CD14-positive monocyte (primary cell): ENCODE measurements around the gene STRIP1. TPM values are rescaled to one million over a fixed set of nuclear protein-coding genes. Genes with fewer than 3 reads are reported as not detected.

Source experiments
- DNase-seq, 3 donors: peaks; one replicate each; pipeline ENCODE4 v3.0.0-alpha.2; 2011 to 2022
- H2AFZ ChIP-seq: 2 replicates; pipeline ENCODE4 v1.6.0; 2012; ENCODE audit warnings: mild to moderate bottlenecking, low read depth, low read length, inconsistent platforms; ENCODE audit not compliant: insufficient read depth, poor library complexity, severe bottlenecking
- H3K27ac ChIP-seq, 2 donors: 1 replicate in 1 of 2; 2 replicates in 1 of 2; pipeline ENCODE4 v1.5.1; 2012 to 2013; ENCODE audit warnings: low read length in 2 of 2, control low read depth in 1 of 2, inconsistent platforms in 1 of 2, low read depth in 1 of 2, mild to moderate bottlenecking in 1 of 2
- H3K27me3 ChIP-seq, 2 donors: one replicate each; pipeline versions ENCODE4 v1.6.0 to v1.6.1; 2011 to 2013; ENCODE audit warnings: low read length in 2 of 2; ENCODE audit not compliant: control insufficient read depth in 2 of 2, insufficient read depth in 2 of 2
- H3K36me3 ChIP-seq, 2 donors: replicated peaks in 1 of 2; 1 replicate in 1 of 2; 2 replicates in 1 of 2; pipeline versions ENCODE4 v1.5.1 to v1.6.1; 2012 to 2013; ENCODE audit warnings: low read length in 2 of 2, control low read depth in 1 of 2, inconsistent platforms in 1 of 2, mild to moderate bottlenecking in 1 of 2; ENCODE audit not compliant: insufficient read depth in 2 of 2, control insufficient read depth in 1 of 2
- H3K4me1 ChIP-seq, 2 donors: 1 replicate in 1 of 2; 2 replicates in 1 of 2; pipeline versions ENCODE4 v1.5.1 to v1.6.1; 2012 to 2013; ENCODE audit warnings: low read length in 2 of 2, control low read depth in 1 of 2, inconsistent platforms in 1 of 2, mild to moderate bottlenecking in 1 of 2, moderate library complexity in 1 of 2; ENCODE audit not compliant: insufficient read depth in 2 of 2, control insufficient read depth in 1 of 2
- H3K4me2 ChIP-seq: replicated peaks from 2 replicates; pipeline ENCODE3; 2012; ENCODE audit warnings: low read length, moderate library complexity, mild to moderate bottlenecking; ENCODE audit not compliant: poor library complexity, severe bottlenecking; ENCODE audit errors: extremely low read depth
- H3K4me3 ChIP-seq, 3 experiments: fragments of 200-600 bp in 1 of 3; sonication (generic) in 1 of 3; replicated peaks in 1 of 3; 1 replicate in 2 of 3; 2 replicates in 1 of 3; pipeline ENCODE4 v1.5.1; 2011 to 2013; ENCODE audit warnings: low read length in 3 of 3, mild to moderate bottlenecking in 3 of 3, control low read depth in 2 of 3, low read depth in 2 of 3, inconsistent platforms in 1 of 3, moderate library complexity in 1 of 3
- H3K79me2 ChIP-seq: 2 replicates; pipeline ENCODE4 v1.6.0; 2012; ENCODE audit warnings: mild to moderate bottlenecking, control low read depth, inconsistent platforms, low read length, moderate library complexity; ENCODE audit not compliant: insufficient read depth
- H3K9ac ChIP-seq: 2 replicates; pipeline ENCODE4 v1.6.0; 2017; ENCODE audit warnings: low read length, mild to moderate bottlenecking; ENCODE audit not compliant: insufficient read depth, poor library complexity, severe bottlenecking
- H3K9me3 ChIP-seq, 2 donors: replicated peaks in 1 of 2; 1 replicate in 1 of 2; 2 replicates in 1 of 2; pipeline versions ENCODE4 v1.5.1 to v1.6.1; 2012 to 2013; ENCODE audit warnings: low read length in 2 of 2, control low read depth in 1 of 2; ENCODE audit not compliant: control insufficient read depth in 1 of 2, insufficient read depth in 1 of 2
- H4K20me1 ChIP-seq: 2 replicates; pipeline ENCODE4 v1.6.0; 2012; ENCODE audit warnings: mild to moderate bottlenecking, low read length, control low read depth, moderate library complexity; ENCODE audit not compliant: insufficient read depth
- H3K27ac Mint-ChIP-seq, 7 donors: one replicate each; pipeline ENCODE4 v1.8.0; 2020; ENCODE audit warnings: mild to moderate bottlenecking in 7 of 7, mixed read lengths in 7 of 7, moderate library complexity in 6 of 7, inconsistent platforms in 2 of 7
- H3K27me3 Mint-ChIP-seq, 3 donors: one replicate each; pipeline ENCODE4 v1.8.0; 2021 to 2022; ENCODE audit warnings: low read depth in 3 of 3, mild to moderate bottlenecking in 3 of 3, mixed read lengths in 3 of 3, moderate library complexity in 3 of 3, inconsistent platforms in 1 of 3
- H3K36me3 Mint-ChIP-seq, 2 donors: one replicate each; pipeline ENCODE4 v1.8.0; 2020; ENCODE audit warnings: mixed read lengths in 2 of 2, inconsistent platforms in 1 of 2, mild to moderate bottlenecking in 1 of 2
- H3K4me1 Mint-ChIP-seq: one replicate; pipeline ENCODE4 v1.8.0; 2020; ENCODE audit warnings: mild to moderate bottlenecking, mixed read lengths
- H3K4me3 Mint-ChIP-seq, 2 donors: one replicate each; pipeline ENCODE4 v1.8.0; 2020; ENCODE audit warnings: mild to moderate bottlenecking in 2 of 2, mixed read lengths in 2 of 2, moderate library complexity in 1 of 2
- H3K9me3 Mint-ChIP-seq, 7 donors: one replicate each; pipeline ENCODE4 v1.8.0; 2020 to 2022; ENCODE audit warnings: mixed read lengths in 7 of 7, mild to moderate bottlenecking in 6 of 7, moderate library complexity in 6 of 7, inconsistent platforms in 2 of 7
- WGBS: methylation state at CpG from one replicate; pipeline ENCODE4 v1.1.5; 2013; ENCODE audit warnings: missing lambda C conversion rate; ENCODE audit not compliant: insufficient coverage; 5-methylcytosine and 5-hydroxymethylcytosine counted together
- intact Hi-C, 2 donors: fragments of 100-400 bp; cut with micrococcal nuclease; formaldehyde crosslinking; loops; one replicate each; pipeline versions ENCODE4 v1.15.0 to v1.15.1; 2023
- polyA plus RNA-seq, 3 donors: library from polyadenylated mRNA; depleted of rRNA in 1 of 3; unstranded in 2 of 3; stranded (reverse) in 1 of 3; fragments of 300-500 nt in 2 of 3; fragments of >200 nt in 1 of 3; fragmentation: Illumina TruSeq in 2 of 3; gene quantifications; 1 replicate in 2 of 3; 2 replicates in 1 of 3; pipeline ENCODE4 v1.2.3, GENCODE V29; 2012 to 2021
- TF ChIP-seq, protein P1 (sequence below): fragments of 200-600 bp; IDR thresholded peaks from one replicate; pipeline ENCODE4 v1.8.0; 2022; ENCODE audit warnings: antibody characterized with exemption, mild to moderate bottlenecking

Gene STRIP1
- polyA plus RNA-seq, 3 donors: 8.9 to 33.6 (median 11.0) TPM

DNA sequence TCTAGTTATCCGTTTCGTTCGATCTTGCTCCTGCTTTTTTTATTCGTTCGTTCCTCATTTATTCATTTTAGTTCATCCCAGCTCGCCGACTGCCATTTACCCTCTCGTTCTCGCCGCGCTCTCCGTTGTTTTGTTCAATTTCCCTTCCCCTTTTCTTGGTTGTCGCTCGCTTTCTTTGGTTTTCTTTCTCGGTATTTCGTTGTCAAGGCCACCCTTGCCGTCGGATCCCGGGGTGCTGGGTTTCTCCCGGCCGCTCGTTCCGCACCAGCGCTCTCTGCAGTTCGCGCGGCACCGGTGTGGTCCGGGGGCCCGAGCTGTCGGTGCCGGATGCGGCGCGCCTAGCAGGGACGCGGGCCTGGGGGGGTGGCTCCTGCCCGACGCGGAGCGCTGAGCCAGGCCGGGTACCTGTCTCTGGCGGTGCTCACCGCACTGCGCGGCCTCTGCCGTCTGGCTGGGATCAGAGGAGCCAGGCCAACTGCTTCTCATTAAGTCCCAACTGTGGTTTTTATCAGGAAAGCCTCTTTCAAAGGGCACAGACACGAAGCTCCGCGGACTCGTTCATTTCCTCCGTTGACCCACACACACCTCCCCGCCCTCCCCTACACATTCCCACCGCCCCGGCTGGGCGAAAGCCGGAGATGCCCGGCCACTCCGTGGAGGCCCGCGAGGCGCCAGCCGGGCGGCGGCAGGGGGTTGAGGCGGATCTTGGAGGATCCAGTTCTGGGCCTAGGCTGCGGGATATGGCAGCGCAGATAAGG lies 34.4 kb downstream of the STRIP1 start:
- peaks cover 27 to 32% of the 10 kb centered on the region in 2 donors for H3K4me1 ChIP-seq
- H3K27me3 ChIP-seq: peaks cover 53 to 77% of the 10 kb centered on the region in 2 donors
- H3K9me3 Mint-ChIP-seq: peaks cover 0 to 20% (median 9%) of the 10 kb centered on the region in 7 donors
- peak overlapping the region; percentile 33 for H2AFZ ChIP-seq
- H3K4me2 ChIP-seq: peak overlapping the region; percentile 67
- no peak overlapping the region for H3K9ac ChIP-seq
- no peaks in the 10 kb centered on the region for H4K20me1 ChIP-seq
- H3K4me3 Mint-ChIP-seq: peak overlapping the region; percentile 72 to 99
- peak overlapping the region in 1 of 7 donors; percentile 9 for H3K27ac Mint-ChIP-seq
- intact Hi-C loops: no loop called here
- peak overlapping the region in 2 of 3 experiments; percentile 0 to 67 for H3K4me3 ChIP-seq
- no peaks in the 10 kb centered on the region for H3K79me2 ChIP-seq
- peak; percentile 33 to 45 (median 40) for DNase-seq
- peaks cover 0 to 27% of the 10 kb centered on the region in 2 donors for H3K9me3 ChIP-seq
- WGBS: 4% methylated on average over 52 of the region's 68 CpGs
- H3K27me3 Mint-ChIP-seq: peaks cover 76 to 92% (median 77%) of the 10 kb centered on the region in 3 donors
- H3K27ac ChIP-seq: no peak overlapping the region
- no peaks in the 10 kb centered on the region for H3K36me3 ChIP-seq
- TF ChIP-seq, protein P1, sequence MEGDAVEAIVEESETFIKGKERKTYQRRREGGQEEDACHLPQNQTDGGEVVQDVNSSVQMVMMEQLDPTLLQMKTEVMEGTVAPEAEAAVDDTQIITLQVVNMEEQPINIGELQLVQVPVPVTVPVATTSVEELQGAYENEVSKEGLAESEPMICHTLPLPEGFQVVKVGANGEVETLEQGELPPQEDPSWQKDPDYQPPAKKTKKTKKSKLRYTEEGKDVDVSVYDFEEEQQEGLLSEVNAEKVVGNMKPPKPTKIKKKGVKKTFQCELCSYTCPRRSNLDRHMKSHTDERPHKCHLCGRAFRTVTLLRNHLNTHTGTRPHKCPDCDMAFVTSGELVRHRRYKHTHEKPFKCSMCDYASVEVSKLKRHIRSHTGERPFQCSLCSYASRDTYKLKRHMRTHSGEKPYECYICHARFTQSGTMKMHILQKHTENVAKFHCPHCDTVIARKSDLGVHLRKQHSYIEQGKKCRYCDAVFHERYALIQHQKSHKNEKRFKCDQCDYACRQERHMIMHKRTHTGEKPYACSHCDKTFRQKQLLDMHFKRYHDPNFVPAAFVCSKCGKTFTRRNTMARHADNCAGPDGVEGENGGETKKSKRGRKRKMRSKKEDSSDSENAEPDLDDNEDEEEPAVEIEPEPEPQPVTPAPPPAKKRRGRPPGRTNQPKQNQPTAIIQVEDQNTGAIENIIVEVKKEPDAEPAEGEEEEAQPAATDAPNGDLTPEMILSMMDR: no peak
- H3K4me1 Mint-ChIP-seq: peaks cover 28% of the 10 kb centered on the region
- peaks cover 3 to 18% of the 10 kb centered on the region in 2 donors for H3K36me3 Mint-ChIP-seq

DNA sequence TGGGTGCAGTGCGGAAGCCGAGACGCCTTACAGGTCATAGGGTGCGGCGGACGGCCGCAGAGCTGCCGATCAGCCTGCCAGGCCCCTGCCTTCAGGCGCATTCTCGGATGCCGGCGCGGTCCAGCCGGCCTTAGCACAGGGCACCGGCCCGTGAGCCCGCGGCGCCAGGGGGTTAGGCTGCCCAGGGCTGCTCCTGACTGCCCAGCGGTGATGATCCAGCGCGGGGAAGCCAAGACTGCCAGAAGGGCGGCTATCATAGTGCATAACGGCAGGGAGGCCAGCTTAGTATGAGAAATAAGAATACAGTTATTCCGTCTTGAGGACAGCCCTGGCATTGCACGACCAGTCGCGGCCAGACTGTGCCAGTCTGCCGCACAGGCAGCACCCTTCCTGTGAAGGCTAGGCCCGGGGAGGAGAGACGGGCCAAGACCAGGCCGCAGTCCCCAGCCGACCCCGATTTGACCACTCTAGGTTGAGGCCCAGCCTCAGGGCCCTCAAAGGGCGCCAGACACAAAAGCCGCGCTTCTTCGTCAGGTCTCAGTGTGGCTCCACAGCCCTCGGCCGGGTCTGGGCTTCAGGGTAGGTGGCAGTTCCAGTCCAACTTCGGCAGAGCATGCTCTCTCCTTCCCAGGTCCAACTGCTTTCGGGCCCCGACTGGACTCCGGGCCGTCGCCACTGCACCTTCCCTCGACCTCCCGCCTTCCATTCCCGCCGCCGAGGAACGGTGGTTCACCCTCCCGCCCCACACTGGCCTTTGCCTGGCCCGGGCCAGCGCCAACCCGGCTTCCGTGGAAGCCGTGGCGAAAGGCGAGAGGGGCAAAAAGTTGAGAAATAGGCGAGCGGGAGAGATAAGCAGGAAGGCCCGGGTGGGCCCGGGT lies 35.2 kb downstream of the STRIP1 start:
- peak overlapping the region in 1 of 3 experiments; percentile 67 for H3K4me3 ChIP-seq
- Mint-ChIP-seq H3K4me1 (peaks cover 33% of the 10 kb centered on the region), H3K36me3 (peaks cover 3 to 18% of the 10 kb centered on the region in 2 donors), H3K9me3 (peaks cover 0 to 20% (median 9%) of the 10 kb centered on the region in 7 donors), H3K27ac (no peak overlapping the region), H3K27me3 (peaks cover 73 to 92% (median 75%) of the 10 kb centered on the region in 3 donors), H3K4me3 (peak overlapping the region; percentile 72 to 99)
- peak overlapping the region; percentile 67 for H3K4me2 ChIP-seq
- no peaks in the 10 kb centered on the region for H3K36me3 ChIP-seq
- TF ChIP-seq, protein P1: no peak
- no peak for DNase-seq
- H3K9me3 ChIP-seq: peaks cover 0 to 27% of the 10 kb centered on the region in 2 donors
- no peak overlapping the region for H2AFZ ChIP-seq
- intact Hi-C loops: no loop called here
- H3K9ac ChIP-seq: no peak overlapping the region
- H3K79me2 ChIP-seq: no peaks in the 10 kb centered on the region
- peaks cover 53 to 75% of the 10 kb centered on the region in 2 donors for H3K27me3 ChIP-seq
- whole genome bisulfite sequencing: 5% methylated on average over 54 of the region's 64 CpGs
- H4K20me1 ChIP-seq: no peaks in the 10 kb centered on the region
- no peak overlapping the region for H3K27ac ChIP-seq
- peaks cover 27 to 32% of the 10 kb centered on the region in 2 donors for H3K4me1 ChIP-seq
